ENCODE results near the gene GLI1.

DNA sequence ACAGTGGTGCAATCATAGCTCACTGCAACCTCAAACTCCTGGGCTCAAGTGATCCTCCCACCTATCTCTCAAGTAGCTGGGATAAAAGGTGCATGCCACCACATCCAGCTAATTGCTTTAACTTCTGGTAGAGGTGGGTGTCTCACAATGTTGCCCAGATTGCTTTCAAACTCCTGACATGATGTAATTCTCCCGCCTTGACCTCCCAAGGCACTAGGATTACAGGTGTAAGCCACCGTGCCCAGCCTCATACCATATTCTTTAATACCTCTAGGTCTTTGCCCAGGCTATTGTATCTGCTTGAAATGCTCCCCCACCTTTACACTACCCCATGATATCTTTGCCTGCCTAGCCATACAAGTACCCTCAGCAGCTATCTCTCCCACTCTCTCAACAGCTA is 40.1 kb upstream of the GLI1 start:
- no peak for TF ChIP-seq POLR2A (IDR thresholded peaks at IDR 0.05)
- TF ChIP-seq, protein P1, sequence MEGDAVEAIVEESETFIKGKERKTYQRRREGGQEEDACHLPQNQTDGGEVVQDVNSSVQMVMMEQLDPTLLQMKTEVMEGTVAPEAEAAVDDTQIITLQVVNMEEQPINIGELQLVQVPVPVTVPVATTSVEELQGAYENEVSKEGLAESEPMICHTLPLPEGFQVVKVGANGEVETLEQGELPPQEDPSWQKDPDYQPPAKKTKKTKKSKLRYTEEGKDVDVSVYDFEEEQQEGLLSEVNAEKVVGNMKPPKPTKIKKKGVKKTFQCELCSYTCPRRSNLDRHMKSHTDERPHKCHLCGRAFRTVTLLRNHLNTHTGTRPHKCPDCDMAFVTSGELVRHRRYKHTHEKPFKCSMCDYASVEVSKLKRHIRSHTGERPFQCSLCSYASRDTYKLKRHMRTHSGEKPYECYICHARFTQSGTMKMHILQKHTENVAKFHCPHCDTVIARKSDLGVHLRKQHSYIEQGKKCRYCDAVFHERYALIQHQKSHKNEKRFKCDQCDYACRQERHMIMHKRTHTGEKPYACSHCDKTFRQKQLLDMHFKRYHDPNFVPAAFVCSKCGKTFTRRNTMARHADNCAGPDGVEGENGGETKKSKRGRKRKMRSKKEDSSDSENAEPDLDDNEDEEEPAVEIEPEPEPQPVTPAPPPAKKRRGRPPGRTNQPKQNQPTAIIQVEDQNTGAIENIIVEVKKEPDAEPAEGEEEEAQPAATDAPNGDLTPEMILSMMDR (IDR thresholded peaks at IDR 0.05), result no peak
